ENCODE results near the gene SPIN1. TPM values are rescaled to one million over a fixed set of nuclear protein-coding genes. Genes with fewer than 3 reads are reported as not detected.
"Not testable (repeated sequence)": the region's sequence is repeated elsewhere in the genome, so short reads cannot be mapped to it uniquely, and the experiment has no call there.

SPIN1 gene
- polyA plus RNA-seq, 3 donors = 11.0 to 14.0 (median 11.3) TPM

DNA sequence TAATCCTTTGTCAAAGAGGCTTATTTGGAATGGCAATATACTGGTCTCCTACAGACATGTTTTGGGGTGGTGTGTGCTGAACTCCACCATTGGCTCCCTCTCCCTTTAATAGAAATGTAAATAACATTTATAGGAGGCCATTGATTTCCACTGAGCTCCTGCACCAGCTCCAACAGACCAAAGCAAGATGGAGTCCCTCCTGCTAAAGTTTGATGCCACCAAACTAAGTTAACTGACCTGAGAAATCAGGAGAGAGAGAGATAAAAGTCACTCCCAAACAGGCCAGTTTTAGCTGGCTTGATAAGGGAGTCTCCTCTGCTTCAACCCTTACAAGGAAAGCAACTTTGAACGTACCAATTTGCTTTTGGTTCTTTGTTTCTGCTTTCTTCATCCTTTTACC is 8.1 kb upstream of the SPIN1 start:
- Histone ChIP-seq H3K27me3 (ENCODE audit: control insufficient read depth in 2 of 2, insufficient read depth in 2 of 2, low read length in 2 of 2) (no peaks in the 10 kb centered on the region), H4K20me1 (ENCODE audit: insufficient read depth, low read length) (no peaks in the 10 kb centered on the region), H3K79me2 (ENCODE audit: insufficient read depth, low read length) (no peaks in the 10 kb centered on the region), H3K9me3 (replicated peaks in 1 of 2; ENCODE audit: control insufficient read depth in 1 of 2, insufficient read depth in 1 of 2, low read length in 2 of 2) (peaks cover 0 to 10% of the 10 kb centered on the region in 2 donors), H3K36me3 (replicated peaks in 1 of 2; ENCODE audit: control insufficient read depth in 1 of 2, insufficient read depth in 2 of 2, low read length in 2 of 2) (no peaks in the 10 kb centered on the region), H3K9ac (ENCODE audit: insufficient read depth, low read length, poor library complexity, severe bottlenecking) (no peak overlapping the region), H3K4me1 (ENCODE audit: control insufficient read depth in 1 of 2, insufficient read depth in 2 of 2, low read length in 2 of 2) (peaks cover 4 to 6% of the 10 kb centered on the region in 2 donors), H3K4me3 (replicated peaks in 1 of 3; ENCODE audit: low read depth in 2 of 3, low read length in 3 of 3) (no peak overlapping the region), H3K27ac (ENCODE audit: low read depth in 1 of 2, low read length in 2 of 2) (no peak overlapping the region), H3K4me2 (replicated peaks; ENCODE audit: extremely low read depth, low read length, poor library complexity, severe bottlenecking) (no peak overlapping the region), H2AFZ (ENCODE audit: insufficient read depth, low read depth, low read length, poor library complexity, severe bottlenecking) (no peak overlapping the region)
- peaks cover 3 to 16% (median 12%) of the 10 kb centered on the region in 7 donors for H3K9me3 Mint-ChIP-seq
- no peak for DNase-seq
- peaks cover 10% of the 10 kb centered on the region for H3K4me1 Mint-ChIP-seq
- intact Hi-C loops (cut with micrococcal nuclease) = loop anchor here in 1 of 2 donors (10.0 kb wide), 1 partner anchor 405 kb away; the partner anchor contains the start of gene CDK20
- no peak overlapping the region for H3K27ac Mint-ChIP-seq
- TF ChIP-seq, protein P1, sequence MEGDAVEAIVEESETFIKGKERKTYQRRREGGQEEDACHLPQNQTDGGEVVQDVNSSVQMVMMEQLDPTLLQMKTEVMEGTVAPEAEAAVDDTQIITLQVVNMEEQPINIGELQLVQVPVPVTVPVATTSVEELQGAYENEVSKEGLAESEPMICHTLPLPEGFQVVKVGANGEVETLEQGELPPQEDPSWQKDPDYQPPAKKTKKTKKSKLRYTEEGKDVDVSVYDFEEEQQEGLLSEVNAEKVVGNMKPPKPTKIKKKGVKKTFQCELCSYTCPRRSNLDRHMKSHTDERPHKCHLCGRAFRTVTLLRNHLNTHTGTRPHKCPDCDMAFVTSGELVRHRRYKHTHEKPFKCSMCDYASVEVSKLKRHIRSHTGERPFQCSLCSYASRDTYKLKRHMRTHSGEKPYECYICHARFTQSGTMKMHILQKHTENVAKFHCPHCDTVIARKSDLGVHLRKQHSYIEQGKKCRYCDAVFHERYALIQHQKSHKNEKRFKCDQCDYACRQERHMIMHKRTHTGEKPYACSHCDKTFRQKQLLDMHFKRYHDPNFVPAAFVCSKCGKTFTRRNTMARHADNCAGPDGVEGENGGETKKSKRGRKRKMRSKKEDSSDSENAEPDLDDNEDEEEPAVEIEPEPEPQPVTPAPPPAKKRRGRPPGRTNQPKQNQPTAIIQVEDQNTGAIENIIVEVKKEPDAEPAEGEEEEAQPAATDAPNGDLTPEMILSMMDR (IDR thresholded peaks at IDR 0.05) = no peak
- WGBS (ENCODE audit: insufficient coverage) = no CpG with 5 or more reads among the region's 1 CpG
- peaks cover 0 to 3% (median 1%) of the 10 kb centered on the region in 3 donors for H3K27me3 Mint-ChIP-seq (ENCODE audit: low read depth in 3 of 3)
- no peak overlapping the region for H3K4me3 Mint-ChIP-seq
- no peaks in the 10 kb centered on the region for H3K36me3 Mint-ChIP-seq

DNA sequence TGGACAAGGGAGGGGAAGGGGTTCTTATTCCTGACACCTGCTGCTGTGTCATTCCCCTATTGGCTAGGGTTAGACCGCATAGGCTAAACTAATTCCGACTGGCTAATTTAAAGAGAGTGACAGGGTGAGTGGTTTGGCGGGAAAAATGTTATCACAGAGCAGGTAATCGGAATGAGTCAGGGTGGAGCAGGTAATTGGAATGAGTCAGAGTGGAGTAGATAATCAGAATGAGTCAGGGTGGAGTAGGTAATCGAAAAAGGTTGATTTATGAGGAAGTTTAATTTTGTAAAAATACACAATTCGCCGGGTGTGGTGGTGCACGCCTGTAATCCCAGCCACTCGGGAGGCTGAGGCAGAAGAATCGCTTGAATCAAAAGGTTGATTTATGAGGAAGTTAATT is 6.9 kb upstream of the SPIN1 start:
- DNase-seq; H3K9me3 ChIP-seq (replicated peaks in 1 of 2; ENCODE audit: control insufficient read depth in 1 of 2, insufficient read depth in 1 of 2, low read length in 2 of 2); H3K4me3 ChIP-seq (replicated peaks in 1 of 3; ENCODE audit: low read depth in 2 of 3, low read length in 3 of 3); H3K4me3 Mint-ChIP-seq; H3K27ac ChIP-seq (ENCODE audit: low read depth in 1 of 2, low read length in 2 of 2); H3K36me3 Mint-ChIP-seq; H3K4me1 ChIP-seq (ENCODE audit: control insufficient read depth in 1 of 2, insufficient read depth in 2 of 2, low read length in 2 of 2); H3K27me3 Mint-ChIP-seq (ENCODE audit: low read depth in 3 of 3); H3K4me2 ChIP-seq (replicated peaks; ENCODE audit: extremely low read depth, low read length, poor library complexity, severe bottlenecking); H3K27me3 ChIP-seq (ENCODE audit: control insufficient read depth in 2 of 2, insufficient read depth in 2 of 2, low read length in 2 of 2); H3K9ac ChIP-seq (ENCODE audit: insufficient read depth, low read length, poor library complexity, severe bottlenecking); H2AFZ ChIP-seq (ENCODE audit: insufficient read depth, low read depth, low read length, poor library complexity, severe bottlenecking); H4K20me1 ChIP-seq (ENCODE audit: insufficient read depth, low read length); H3K36me3 ChIP-seq (replicated peaks in 1 of 2; ENCODE audit: control insufficient read depth in 1 of 2, insufficient read depth in 2 of 2, low read length in 2 of 2); H3K27ac Mint-ChIP-seq; H3K79me2 ChIP-seq (ENCODE audit: insufficient read depth, low read length): not testable (repeated sequence)
- Mint-ChIP-seq H3K4me1 (peaks cover 10% of the 10 kb centered on the region), H3K9me3 (peaks cover 2 to 13% (median 11%) of the 10 kb centered on the region in 7 donors)
- intact Hi-C loops (cut with micrococcal nuclease) = loop anchor here in 1 of 2 donors (10.0 kb wide), 1 partner anchor 407 kb away; the partner anchor contains the start of gene CDK20
- WGBS (ENCODE audit: insufficient coverage) = 93% methylated on average over 10 of the region's 10 CpGs

Data from CD14-positive monocyte (primary cell).